GM12864 (cell line): Measurements from ENCODE around the gene POC1A.

Experiments used
- DNase-seq: peaks from one replicate; pipeline ENCODE4 v3.0.0-alpha.2; 2011; ENCODE audit warnings: low read depth
- H3K4me3 ChIP-seq: 2 replicates; pipeline ENCODE4 v1.5.1; 2011; ENCODE audit warnings: mild to moderate bottlenecking, low read depth, low read length, control low read depth
- TF ChIP-seq, protein P1 (sequence below): IDR thresholded peaks from 2 replicates; pipeline ENCODE4 v1.5.1; 2011; ENCODE audit warnings: low read depth, mild to moderate bottlenecking, moderate library complexity, low read length, control low read depth, inconsistent platforms; ENCODE audit errors: missing control alignments

The POC1A gene

GRCh38 chr3:52176951-52177700 lies 22.9 kb upstream of the POC1A start:
- H3K4me3 ChIP-seq: no peak overlapping the region
- TF ChIP-seq, protein P1, sequence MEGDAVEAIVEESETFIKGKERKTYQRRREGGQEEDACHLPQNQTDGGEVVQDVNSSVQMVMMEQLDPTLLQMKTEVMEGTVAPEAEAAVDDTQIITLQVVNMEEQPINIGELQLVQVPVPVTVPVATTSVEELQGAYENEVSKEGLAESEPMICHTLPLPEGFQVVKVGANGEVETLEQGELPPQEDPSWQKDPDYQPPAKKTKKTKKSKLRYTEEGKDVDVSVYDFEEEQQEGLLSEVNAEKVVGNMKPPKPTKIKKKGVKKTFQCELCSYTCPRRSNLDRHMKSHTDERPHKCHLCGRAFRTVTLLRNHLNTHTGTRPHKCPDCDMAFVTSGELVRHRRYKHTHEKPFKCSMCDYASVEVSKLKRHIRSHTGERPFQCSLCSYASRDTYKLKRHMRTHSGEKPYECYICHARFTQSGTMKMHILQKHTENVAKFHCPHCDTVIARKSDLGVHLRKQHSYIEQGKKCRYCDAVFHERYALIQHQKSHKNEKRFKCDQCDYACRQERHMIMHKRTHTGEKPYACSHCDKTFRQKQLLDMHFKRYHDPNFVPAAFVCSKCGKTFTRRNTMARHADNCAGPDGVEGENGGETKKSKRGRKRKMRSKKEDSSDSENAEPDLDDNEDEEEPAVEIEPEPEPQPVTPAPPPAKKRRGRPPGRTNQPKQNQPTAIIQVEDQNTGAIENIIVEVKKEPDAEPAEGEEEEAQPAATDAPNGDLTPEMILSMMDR: no peak
- DNase-seq: no peak

DNA sequence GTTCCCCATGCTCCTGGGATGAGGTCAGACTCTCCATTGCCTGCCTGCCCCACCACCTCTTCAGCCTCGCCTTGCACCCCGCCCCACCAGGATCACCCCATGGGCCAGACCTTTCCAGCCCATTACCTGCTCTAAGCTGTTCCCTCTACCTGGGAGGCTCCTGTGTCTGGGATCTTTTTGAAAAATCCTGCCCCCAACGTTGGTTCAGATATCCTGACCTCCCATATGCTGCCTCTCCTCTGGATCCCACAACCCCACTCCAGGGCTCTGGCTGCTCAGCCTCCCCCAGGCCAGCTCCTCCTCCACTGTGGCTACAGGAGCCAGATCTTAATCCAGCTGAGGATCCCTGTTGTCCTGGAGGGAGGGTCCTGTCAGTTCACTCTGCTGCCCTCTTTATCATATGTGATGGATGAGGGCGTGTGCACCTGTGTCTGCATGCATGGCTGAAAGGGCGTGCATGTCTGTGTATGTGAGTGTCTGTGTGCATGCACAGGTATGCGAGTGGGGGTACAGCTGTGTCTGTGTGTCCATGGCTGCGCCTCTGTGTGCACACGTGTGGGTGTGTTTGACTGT lies 22.0 kb upstream of the POC1A start:
- TF ChIP-seq, protein P1: no peak
- H3K4me3 ChIP-seq: no peak overlapping the region
- DNase-seq: no peak

DNA sequence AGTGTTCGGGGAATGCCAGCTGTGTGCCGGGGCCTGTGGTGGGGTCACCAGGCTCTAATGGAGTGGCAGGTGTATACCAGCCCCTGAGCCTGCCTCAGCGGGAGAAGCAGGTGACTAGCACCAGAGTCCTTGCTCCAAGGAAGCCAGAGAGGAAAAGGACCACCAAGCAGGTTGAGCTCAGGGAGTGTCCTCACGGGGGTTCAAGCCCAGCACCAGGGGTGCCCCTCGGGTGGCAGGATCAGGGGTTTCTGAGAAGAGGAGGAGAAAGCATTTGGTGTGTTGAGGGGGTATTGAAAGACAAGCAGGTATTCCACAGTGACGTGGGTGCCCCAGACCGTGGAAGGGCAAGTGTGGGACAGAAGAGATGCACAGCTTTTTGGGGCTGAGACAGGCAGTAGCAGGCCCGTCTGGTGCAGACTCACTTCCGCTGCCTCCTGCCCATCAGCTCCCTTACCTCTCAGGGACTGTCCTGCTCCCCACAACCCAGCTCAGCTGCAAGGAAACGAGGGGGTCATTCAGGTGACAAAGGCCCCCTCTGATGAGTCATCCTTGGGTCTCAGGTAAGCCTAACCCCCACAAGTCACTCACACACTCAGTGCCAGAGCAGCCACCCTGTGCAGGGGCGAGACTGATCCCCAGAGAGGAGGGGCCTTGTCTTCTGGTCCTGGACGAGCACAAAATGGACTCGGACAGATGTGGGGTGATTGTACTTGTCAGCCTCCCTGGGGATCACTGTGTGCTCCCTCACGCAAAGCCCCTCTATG lies 21.4 kb upstream of the POC1A start:
- TF ChIP-seq, protein P1: no peak
- DNase-seq: no peak

DNA sequence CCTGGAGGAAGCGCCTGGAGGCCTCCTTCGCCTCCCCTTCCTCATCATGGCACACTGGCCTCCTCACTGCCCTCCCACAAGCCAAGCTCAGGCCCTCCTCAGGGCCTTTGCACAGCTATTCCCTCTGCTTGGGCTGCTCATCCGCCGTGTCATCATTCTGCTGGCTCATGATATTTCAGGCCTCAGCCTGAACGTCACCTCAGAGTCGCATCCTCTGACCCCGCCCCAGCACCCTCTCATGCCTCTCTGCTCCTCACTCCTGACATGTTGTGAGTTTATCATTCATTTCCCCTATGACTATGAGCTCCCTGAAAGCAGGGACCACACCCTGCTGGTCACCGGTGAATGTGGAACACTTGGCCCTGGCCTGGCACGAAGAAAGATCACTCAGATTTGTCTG lies 20.7 kb upstream of the POC1A start:
- no peak overlapping the region for H3K4me3 ChIP-seq
- TF ChIP-seq, protein P1: no peak
- DNase-seq: no peak

More for the DNA sequence above, 21.4 kb upstream of the POC1A start:
- H3K4me3 ChIP-seq: no peak overlapping the region

DNA sequence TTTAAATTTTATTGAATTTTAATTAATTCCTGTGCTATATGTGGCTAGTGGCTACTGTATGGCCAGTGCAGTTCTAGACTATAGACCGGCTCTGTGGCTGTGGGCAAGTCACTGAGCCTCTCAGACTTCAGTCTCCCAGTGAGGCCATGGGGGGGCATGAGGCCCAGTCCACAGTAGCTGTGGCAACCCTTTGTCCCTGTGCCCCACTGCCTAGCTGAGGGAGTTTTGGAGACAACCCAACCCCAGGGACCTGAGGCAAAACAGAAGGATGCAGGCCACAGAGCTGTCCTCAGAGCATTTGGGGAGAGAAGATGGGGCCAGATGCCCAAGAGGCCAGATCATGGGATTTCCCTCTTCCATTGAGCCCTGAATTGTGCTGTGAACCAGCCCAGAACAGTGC lies 18.9 kb upstream of the POC1A start:
- no peak overlapping the region for H3K4me3 ChIP-seq
- no peak for DNase-seq
- TF ChIP-seq, protein P1: no peak

DNA sequence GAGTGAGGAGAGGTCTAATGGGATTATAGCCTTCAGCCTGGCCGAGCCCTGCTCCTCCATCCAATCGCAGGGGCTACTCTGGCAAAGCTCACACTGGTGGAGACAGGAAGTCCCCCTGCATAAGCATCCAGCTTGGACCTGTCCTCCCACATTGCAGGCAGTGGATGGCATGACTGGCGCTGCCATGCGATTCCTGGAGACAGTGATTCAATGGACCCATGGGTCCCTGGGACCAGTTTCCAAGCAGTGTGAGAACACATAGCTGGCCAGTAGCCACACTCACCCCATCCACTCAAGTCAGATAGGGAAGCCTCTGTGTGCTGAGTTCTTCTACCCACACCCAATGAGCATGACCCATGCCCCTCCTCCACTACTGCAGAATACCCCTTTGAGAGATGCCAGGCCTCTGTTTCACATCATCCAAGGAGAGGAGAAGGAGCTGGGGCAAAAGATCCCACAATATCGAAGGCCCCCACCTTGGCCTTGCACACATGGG lies 18.1 kb upstream of the POC1A start:
- TF ChIP-seq, protein P1: no peak
- DNase-seq: no peak

More for the DNA sequence above, 18.1 kb upstream of the POC1A start:
- H3K4me3 ChIP-seq: no peak overlapping the region
